ENCODE data around the gene MTIF2.
"Not testable (repeated sequence)": the region's sequence is repeated elsewhere in the genome, so short reads cannot be mapped to it uniquely, and the experiment has no call there.

MTIF2 gene

DNA sequence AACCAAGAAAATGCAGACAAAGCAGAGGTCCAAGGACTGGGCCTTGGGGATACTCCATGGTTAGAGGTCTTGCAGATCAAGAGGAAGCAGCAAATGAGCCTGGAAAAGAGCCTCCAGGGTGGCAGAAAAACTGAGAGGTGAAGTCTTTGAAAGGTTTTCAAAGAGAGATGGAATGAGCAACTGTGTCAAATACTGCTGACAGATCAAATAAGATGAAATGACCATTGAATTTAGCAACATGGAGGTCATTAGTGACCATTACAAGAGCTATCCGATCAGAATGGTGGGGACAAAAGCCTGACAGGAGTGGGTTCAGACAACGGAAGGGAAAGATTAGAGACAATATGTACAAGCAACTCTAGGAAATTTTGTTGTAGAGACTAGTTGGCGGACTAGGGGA, 38.5 kb downstream of the MTIF2 start:
- Histone ChIP-seq H2AFZ (ENCODE audit: low read length) (no peak overlapping the region), H3K4me3 (ENCODE audit: low read length, poor library complexity, severe bottlenecking) (peak overlapping the region; percentile 94), H3F3A (ENCODE audit: low read depth) (no peaks in the 10 kb centered on the region), H3K36me3 (ENCODE audit: insufficient read depth, low read length) (peaks cover 19% of the 10 kb centered on the region; the same call in 1 of the 2 replicates), H3K4me1 (ENCODE audit: insufficient read depth, low read length, poor library complexity, severe bottlenecking) (peaks cover 37% of the 10 kb centered on the region), H3K79me2 (ENCODE audit: insufficient read depth, low read length) (peaks cover 46% of the 10 kb centered on the region), H4K20me1 (ENCODE audit: insufficient read depth, low read length, poor library complexity, severe bottlenecking) (peaks cover 29% of the 10 kb centered on the region), H3K9me2 (replicated peaks; ENCODE audit: low read depth, low read length) (no peaks in the 10 kb centered on the region), H3K4me2 (ENCODE audit: low read depth, low read length, poor library complexity, severe bottlenecking) (peak overlapping the region; percentile 99), H3K9ac (ENCODE audit: low read depth, low read length, poor library complexity, severe bottlenecking) (no peak overlapping the region), H3K9me3 (ENCODE audit: insufficient read depth, low read depth, low read length) (no peaks in the 10 kb centered on the region), H3K27me3 (ENCODE audit: insufficient read depth, low read length, poor library complexity, severe bottlenecking) (peaks cover 6% of the 10 kb centered on the region)
- TF ChIP-seq, protein P1, sequence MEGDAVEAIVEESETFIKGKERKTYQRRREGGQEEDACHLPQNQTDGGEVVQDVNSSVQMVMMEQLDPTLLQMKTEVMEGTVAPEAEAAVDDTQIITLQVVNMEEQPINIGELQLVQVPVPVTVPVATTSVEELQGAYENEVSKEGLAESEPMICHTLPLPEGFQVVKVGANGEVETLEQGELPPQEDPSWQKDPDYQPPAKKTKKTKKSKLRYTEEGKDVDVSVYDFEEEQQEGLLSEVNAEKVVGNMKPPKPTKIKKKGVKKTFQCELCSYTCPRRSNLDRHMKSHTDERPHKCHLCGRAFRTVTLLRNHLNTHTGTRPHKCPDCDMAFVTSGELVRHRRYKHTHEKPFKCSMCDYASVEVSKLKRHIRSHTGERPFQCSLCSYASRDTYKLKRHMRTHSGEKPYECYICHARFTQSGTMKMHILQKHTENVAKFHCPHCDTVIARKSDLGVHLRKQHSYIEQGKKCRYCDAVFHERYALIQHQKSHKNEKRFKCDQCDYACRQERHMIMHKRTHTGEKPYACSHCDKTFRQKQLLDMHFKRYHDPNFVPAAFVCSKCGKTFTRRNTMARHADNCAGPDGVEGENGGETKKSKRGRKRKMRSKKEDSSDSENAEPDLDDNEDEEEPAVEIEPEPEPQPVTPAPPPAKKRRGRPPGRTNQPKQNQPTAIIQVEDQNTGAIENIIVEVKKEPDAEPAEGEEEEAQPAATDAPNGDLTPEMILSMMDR (conservative IDR thresholded peaks at IDR 0.05; ENCODE audit: low read length), result no peak
- no peak for TF ChIP-seq EZH2phosphoT487 (IDR thresholded peaks at IDR 0.05; ENCODE audit: borderline replicate concordance)

- no peaks in the 10 kb centered on the region for H3F3A ChIP-seq (ENCODE audit: low read depth)
- TF ChIP-seq, protein P1 (conservative IDR thresholded peaks at IDR 0.05; ENCODE audit: low read length), result no peak
- TF ChIP-seq EZH2phosphoT487 (IDR thresholded peaks at IDR 0.05; ENCODE audit: borderline replicate concordance), result no peak
- H4K20me1 ChIP-seq (ENCODE audit: insufficient read depth, low read length, poor library complexity, severe bottlenecking), result peaks cover 16% of the 10 kb centered on the region
- peaks cover 25% of the 10 kb centered on the region for H3K4me1 ChIP-seq (ENCODE audit: insufficient read depth, low read length, poor library complexity, severe bottlenecking)
- no peaks in the 10 kb centered on the region for H3K9me3 ChIP-seq (ENCODE audit: insufficient read depth, low read depth, low read length)
- no peaks in the 10 kb centered on the region for H3K9me2 ChIP-seq (replicated peaks; ENCODE audit: low read depth, low read length)
- no peak overlapping the region for H2AFZ ChIP-seq (ENCODE audit: low read length)
- no peak overlapping the region for H3K9ac ChIP-seq (ENCODE audit: low read depth, low read length, poor library complexity, severe bottlenecking)
- peaks cover 32% of the 10 kb centered on the region for H3K79me2 ChIP-seq (ENCODE audit: insufficient read depth, low read length)
- no peak overlapping the region for H3K4me2 ChIP-seq (ENCODE audit: low read depth, low read length, poor library complexity, severe bottlenecking)
- peaks cover 6% of the 10 kb centered on the region; the same call in 1 of the 2 replicates for H3K36me3 ChIP-seq (ENCODE audit: insufficient read depth, low read length)
- H3K27me3 ChIP-seq (ENCODE audit: insufficient read depth, low read length, poor library complexity, severe bottlenecking), result peaks cover 6% of the 10 kb centered on the region
- H3K4me3 ChIP-seq (ENCODE audit: low read length, poor library complexity, severe bottlenecking), result no peak overlapping the region
Observed at GRCh38 chr2:55229221-55229620, 39.8 kb downstream of the MTIF2 start.

- peak overlapping the region; percentile 41 for H3K4me3 ChIP-seq (ENCODE audit: low read length, poor library complexity, severe bottlenecking)
- H3K36me3 ChIP-seq (ENCODE audit: insufficient read depth, low read length), result no peaks in the 10 kb centered on the region
- H3K79me2 ChIP-seq (ENCODE audit: insufficient read depth, low read length), result peaks cover 22% of the 10 kb centered on the region
- peaks cover 5% of the 10 kb centered on the region for H3K27me3 ChIP-seq (ENCODE audit: insufficient read depth, low read length, poor library complexity, severe bottlenecking)
- no peaks in the 10 kb centered on the region for H3K9me2 ChIP-seq (replicated peaks; ENCODE audit: low read depth, low read length)
- no peak overlapping the region for H3K9ac ChIP-seq (ENCODE audit: low read depth, low read length, poor library complexity, severe bottlenecking)
- peaks cover 16% of the 10 kb centered on the region for H3K4me1 ChIP-seq (ENCODE audit: insufficient read depth, low read length, poor library complexity, severe bottlenecking)
- TF ChIP-seq EZH2phosphoT487 (IDR thresholded peaks at IDR 0.05; ENCODE audit: borderline replicate concordance), result no peak
- TF ChIP-seq, protein P1 (conservative IDR thresholded peaks at IDR 0.05; ENCODE audit: low read length), result no peak
- peak overlapping the region; percentile 47; the same call in 1 of the 2 replicates for H2AFZ ChIP-seq (ENCODE audit: low read length)
- H3F3A ChIP-seq (ENCODE audit: low read depth), result no peaks in the 10 kb centered on the region
- H3K9me3 ChIP-seq (ENCODE audit: insufficient read depth, low read depth, low read length), result no peaks in the 10 kb centered on the region
- H3K4me2 ChIP-seq (ENCODE audit: low read depth, low read length, poor library complexity, severe bottlenecking), result peak overlapping the region; percentile 50
- peaks cover 5% of the 10 kb centered on the region for H4K20me1 ChIP-seq (ENCODE audit: insufficient read depth, low read length, poor library complexity, severe bottlenecking)
Observed at GRCh38 chr2:55228226-55228563, 40.8 kb downstream of the MTIF2 start.

DNA sequence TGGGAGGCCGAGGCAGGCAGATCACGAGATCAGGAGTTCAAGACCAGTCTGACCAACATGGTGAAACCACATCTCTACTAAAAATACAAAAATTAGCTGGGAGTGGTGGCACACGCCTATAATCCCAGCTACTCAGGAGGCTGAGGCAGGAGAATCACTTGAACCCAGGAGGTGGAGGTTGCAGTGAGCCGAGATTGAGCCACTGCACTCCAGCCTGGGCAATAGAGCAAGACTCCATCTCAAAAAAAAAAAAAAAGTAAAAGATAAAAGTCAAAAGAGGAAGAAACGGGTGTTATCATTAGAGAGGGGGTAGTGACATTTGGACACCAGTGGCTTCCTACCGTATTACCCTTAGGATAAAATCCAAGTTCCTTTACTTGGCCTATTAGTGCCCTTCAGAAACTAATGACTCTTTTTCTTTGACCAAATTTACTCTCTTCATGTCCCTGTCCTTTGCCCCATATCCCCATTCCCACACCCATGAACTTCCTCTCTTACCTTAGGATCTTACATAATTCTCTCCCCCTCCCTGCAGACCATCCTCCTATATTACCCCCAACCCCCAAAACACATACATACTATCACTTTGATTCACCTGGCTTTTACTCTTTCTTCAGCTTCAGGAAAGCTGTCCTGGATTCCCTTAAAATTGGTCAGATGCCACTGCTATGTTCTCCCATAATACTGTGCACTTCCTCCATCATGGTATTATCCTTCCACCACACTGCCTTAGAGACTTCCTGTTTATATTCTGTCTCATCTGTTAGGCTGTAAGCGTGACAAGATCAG, 41.4 kb downstream of the MTIF2 start:
- not testable (repeated sequence) for H3F3A ChIP-seq (ENCODE audit: low read depth); H3K9me2 ChIP-seq (replicated peaks; ENCODE audit: low read depth, low read length); H4K20me1 ChIP-seq (ENCODE audit: insufficient read depth, low read length, poor library complexity, severe bottlenecking); H3K9ac ChIP-seq (ENCODE audit: low read depth, low read length, poor library complexity, severe bottlenecking); H3K27me3 ChIP-seq (ENCODE audit: insufficient read depth, low read length, poor library complexity, severe bottlenecking); H3K9me3 ChIP-seq (ENCODE audit: insufficient read depth, low read depth, low read length); H3K36me3 ChIP-seq (ENCODE audit: insufficient read depth, low read length)
- Histone ChIP-seq H3K4me2 (ENCODE audit: low read depth, low read length, poor library complexity, severe bottlenecking) (peak overlapping the region; percentile 50), H2AFZ (ENCODE audit: low read length) (peak overlapping the region; percentile 47; the same call in 1 of the 2 replicates), H3K4me3 (ENCODE audit: low read length, poor library complexity, severe bottlenecking) (peak overlapping the region; percentile 41), H3K4me1 (ENCODE audit: insufficient read depth, low read length, poor library complexity, severe bottlenecking) (peaks cover 15% of the 10 kb centered on the region), H3K79me2 (ENCODE audit: insufficient read depth, low read length) (peaks cover 16% of the 10 kb centered on the region)
